Measurements from ENCODE around the gene SPAG8. TPM values are rescaled to one million over a fixed set of nuclear protein-coding genes. Genes with fewer than 3 reads are reported as not detected.
A peak's percentile ranks its signal among the peaks of the same experiment; 100 is the strongest.

SPAG8 gene
- total RNA-seq, 1 donor from 2014 or later, result 0.20 TPM

DNA sequence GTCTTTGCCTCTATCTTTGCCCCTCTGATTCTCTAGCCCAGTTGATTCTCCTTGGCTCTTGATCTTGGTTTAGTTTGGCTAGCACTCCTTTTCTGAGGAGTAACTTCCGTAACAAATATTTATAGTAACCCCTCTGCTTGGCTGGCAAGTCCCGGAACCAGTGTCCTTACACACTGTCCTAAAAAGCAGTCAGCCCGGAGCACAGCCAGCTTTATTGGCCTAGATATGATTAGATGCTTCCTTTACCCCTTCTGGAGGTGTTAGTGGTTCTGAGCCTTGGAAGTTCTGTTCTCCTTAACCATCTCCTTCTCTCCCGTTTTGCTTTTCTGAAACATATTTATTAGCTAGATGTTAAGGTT is 41.0 kb downstream of the SPAG8 start:
- ATAC-seq, result no peak

DNA sequence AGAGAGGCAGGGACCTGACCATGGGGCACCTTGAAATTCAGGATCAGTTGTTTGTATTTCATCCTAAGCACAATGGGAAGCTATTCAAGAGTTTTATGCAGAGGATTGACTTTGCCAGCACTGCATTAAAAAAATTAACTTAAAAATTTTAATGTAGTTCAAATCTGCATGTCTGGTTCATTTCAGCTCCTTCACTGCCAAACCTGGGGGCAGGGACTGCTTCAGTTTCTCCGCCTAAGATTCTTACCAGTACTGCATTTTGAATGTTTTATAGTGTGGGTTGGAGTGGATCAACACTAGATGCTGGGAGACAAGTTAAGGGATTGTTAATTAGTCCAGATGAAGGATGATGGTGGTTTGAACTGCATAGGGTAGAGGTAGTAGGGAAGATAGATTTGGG is 42.3 kb downstream of the SPAG8 start:
- ATAC-seq, result no peak

DNA sequence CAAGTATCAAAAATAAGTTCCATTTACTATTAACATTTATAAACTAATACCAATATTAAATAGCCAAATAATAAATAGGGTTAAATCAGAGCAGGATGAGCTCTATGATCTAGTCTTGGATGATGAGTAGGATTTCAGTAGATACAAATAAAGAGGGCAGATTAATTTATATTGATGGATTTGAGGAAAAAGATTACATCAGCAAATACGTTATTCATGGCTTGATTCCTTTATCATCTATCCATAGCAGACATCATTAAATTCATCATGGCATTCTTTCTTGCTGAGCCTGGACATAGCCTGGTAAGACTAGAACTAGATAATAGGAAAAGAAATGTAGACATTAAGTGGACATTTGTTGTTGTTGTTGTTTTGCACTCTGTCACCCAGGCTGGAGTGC is 44.6 kb downstream of the SPAG8 start:
- ATAC-seq, result no peak

DNA sequence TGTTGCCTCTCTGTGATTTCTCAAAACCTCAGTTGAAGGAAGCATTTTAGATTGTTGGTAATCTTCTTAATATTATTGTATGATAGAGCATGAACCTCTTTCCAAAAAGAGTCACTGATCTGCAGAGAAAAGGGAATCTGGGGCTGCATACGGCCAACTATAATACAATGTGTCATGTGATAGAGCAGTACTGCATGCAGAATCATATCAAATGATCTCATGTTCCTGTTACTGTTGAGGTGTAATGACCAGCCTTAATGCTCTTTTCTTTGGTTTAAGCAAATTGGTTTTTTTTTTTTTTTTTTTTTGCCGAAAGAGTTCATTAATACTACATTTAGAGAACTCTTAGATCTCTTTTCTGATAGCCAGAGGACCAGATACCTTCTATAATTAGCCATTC is 45.1 kb downstream of the SPAG8 start:
- ATAC-seq, result no peak

DNA sequence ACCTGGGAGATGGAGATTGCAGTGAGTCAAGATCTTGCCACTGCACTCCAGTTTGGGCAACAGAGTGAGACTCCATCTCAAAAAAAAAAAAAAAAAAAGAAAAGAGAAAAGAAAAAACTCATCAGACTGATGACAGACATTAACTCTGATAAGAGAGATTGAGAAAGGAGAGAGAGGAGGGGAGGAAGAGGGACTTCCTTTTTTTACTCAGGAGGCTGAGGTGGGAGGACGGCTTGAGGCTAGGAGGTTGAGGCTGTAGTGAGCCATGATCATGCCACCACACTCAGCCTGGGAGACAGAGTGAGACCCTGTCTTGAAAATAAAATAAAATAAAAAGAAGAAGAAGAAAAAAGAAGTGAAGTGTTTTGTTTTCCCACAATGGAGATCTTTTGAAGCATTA is 48.3 kb downstream of the SPAG8 start:
- ATAC-seq, result no peak

DNA sequence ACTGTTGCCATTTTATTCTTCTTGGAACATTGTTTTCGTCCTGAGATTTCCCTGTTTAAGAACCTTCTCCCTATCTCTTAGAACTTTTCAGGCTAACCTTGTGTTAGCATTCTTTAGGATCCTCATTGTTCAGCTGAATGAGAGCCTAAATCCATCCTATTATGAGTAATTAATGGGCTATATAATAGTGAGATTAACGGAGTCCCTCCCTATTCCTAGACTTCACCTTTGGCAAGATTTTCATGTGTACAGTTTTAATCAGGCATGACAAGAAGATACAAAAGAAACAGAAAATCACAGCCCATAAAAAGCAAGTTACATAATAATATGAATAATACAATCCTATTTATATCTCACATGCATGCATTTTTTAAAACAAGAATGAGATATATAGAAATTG is 48.9 kb downstream of the SPAG8 start:
- ATAC-seq, result peak; percentile 95

DNA sequence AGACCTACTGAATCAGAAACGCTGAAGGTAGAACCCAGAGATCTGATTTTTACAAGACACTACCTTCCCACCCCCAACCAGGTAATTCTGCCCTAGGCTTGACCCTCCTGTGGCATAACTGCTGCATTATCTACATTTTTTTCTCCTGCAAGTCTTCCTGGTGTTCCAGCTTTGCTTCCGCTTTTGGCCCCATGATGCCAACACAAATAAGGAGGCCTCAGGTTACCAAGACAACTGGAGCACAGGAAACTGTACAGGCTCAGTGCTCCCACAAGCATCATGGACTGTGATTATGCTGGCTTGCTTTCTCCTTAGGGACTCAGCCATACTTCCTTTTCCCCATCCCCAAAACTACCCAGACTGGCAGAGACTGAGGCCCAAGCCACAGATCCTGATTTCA is 51.4 kb downstream of the SPAG8 start:
- ATAC-seq, result no peak

DNA sequence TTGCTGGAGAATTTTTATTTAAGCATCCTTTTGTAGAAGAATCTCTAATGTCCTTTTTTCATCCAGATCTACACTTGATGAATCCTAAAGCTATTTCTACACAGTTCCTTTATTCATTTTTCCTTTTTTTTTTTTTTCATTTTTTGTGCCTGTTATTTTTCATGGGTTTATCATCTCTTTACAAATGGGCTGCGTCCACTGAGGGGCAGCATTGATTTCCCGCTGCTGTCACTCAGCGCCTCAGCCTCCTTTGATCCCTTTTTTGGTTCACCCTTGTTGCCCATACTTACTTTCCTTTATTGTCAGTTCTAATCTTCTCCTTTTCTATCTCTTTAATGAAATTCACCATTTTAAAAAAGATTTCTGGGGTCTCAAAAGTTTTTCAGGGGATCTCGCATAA is 52.3 kb downstream of the SPAG8 start:
- ATAC-seq, result no peak

Other genes with a start within 250 kb of the SPAG8 start
- gene TESK1, start 207.0 kb downstream of the SPAG8 start, total RNA-seq, result 9.5 TPM
- 0.52 TPM for gene CD72, start 193.8 kb downstream of the SPAG8 start, total RNA-seq
- 0.44 TPM for gene SIT1, start 161.3 kb downstream of the SPAG8 start, total RNA-seq
- gene RMRP, start 154.2 kb downstream of the SPAG8 start, total RNA-seq, result 5,550 TPM
- 7.9 TPM for gene CCDC107, start 154.0 kb downstream of the SPAG8 start, total RNA-seq
- gene ARHGEF39, start 147.1 kb downstream of the SPAG8 start, total RNA-seq, result 2.4 TPM
- gene CA9, start 138.3 kb downstream of the SPAG8 start, total RNA-seq, result 1.6 TPM
- 31.2 TPM for gene TPM2, start 122.3 kb downstream of the SPAG8 start, total RNA-seq
- 84.6 TPM for gene TLN1, start 80.1 kb downstream of the SPAG8 start, total RNA-seq
- 15.1 TPM for gene CREB3, start 79.6 kb downstream of the SPAG8 start, total RNA-seq
- 20.9 TPM for gene GBA2, start 63.0 kb downstream of the SPAG8 start, total RNA-seq
- gene RGP1, start 63.0 kb downstream of the SPAG8 start, total RNA-seq, result 17.4 TPM
- gene MSMP, start 58.0 kb downstream of the SPAG8 start, total RNA-seq, result not detected
- 1.3 TPM for gene NPR2, start 20.7 kb downstream of the SPAG8 start, total RNA-seq
- gene HINT2, start 2.8 kb upstream of the SPAG8 start, total RNA-seq, result 30.2 TPM
- gene FAM221B, start 16.5 kb upstream of the SPAG8 start, total RNA-seq, result not detected
- gene TMEM8B, start 17.0 kb upstream of the SPAG8 start, total RNA-seq, result 1.7 TPM
- gene OR13J1, start 58.1 kb upstream of the SPAG8 start, total RNA-seq, result not detected
- gene HRCT1, start 93.9 kb upstream of the SPAG8 start, total RNA-seq, result 1.2 TPM
- gene SPAAR, start 97.2 kb upstream of the SPAG8 start, total RNA-seq, result 0.16 TPM
- gene OR2S2, start 145.9 kb upstream of the SPAG8 start, total RNA-seq, result not detected
- 1.2 TPM for gene RECK, start 224.7 kb upstream of the SPAG8 start, total RNA-seq

Data from esophagus mucosa (tissue), 1 donor.